Kidney epithelial cell (primary cell): ENCODE measurements around the gene TINAG. TPM values are rescaled to one million over a fixed set of nuclear protein-coding genes. Genes with fewer than 3 reads are reported as not detected.
A peak's percentile ranks its signal among the peaks of the same experiment; 100 is the strongest.

Experiments
- DNase-seq: peaks from one replicate; pipeline ENCODE4 v3.0.0-alpha.2; 2010; ENCODE audit warnings: low read depth
- H3K27me3 ChIP-seq: 2 replicates; pipeline ENCODE4 v1.6.0; 2011; ENCODE audit warnings: low read length; ENCODE audit not compliant: control insufficient read depth, insufficient read depth
- H3K36me3 ChIP-seq: 2 replicates; pipeline ENCODE4 v1.5.1; 2011; ENCODE audit warnings: low read length; ENCODE audit not compliant: control insufficient read depth, insufficient read depth
- H3K4me3 ChIP-seq: 2 replicates; pipeline ENCODE4 v1.5.1; 2011; ENCODE audit warnings: low read depth, mild to moderate bottlenecking, control low read depth, low read length
- CTCF ChIP-seq: IDR thresholded peaks from 2 replicates; pipeline ENCODE4 v1.5.1; 2011; ENCODE audit warnings: mild to moderate bottlenecking, moderate library complexity, low read length, control low read depth, inconsistent platforms; ENCODE audit not compliant: insufficient read depth, poor library complexity, severe bottlenecking
- total RNA-seq: library from RNA; depleted of rRNA; stranded (reverse); fragments of >200 nt; gene quantifications from 2 replicates; pipeline ENCODE4 v1.2.3, GENCODE V29; 2015

Gene TINAG
- total RNA-seq, 1 donor from 2014 or later: 1.3 TPM

- peak; percentile 38 for DNase-seq
Observed at GRCh38 chr6:54284161-54284860, 23.9 kb upstream of the TINAG start.

GRCh38 chr6:54285595-54285994 lies 22.6 kb upstream of the TINAG start:
- no peaks in the 10 kb centered on the region for H3K36me3 ChIP-seq
- no peak for DNase-seq
- TF ChIP-seq CTCF: no peak
- no peak overlapping the region for H3K4me3 ChIP-seq
- H3K27me3 ChIP-seq: no peaks in the 10 kb centered on the region

More at GRCh38 chr6:54284161-54284860, 23.9 kb upstream of the TINAG start:
- TF ChIP-seq CTCF: no peak
- Histone ChIP-seq H3K36me3 (no peaks in the 10 kb centered on the region), H3K4me3 (no peak overlapping the region), H3K27me3 (no peaks in the 10 kb centered on the region)

GRCh38 chr6:54286141-54286540 lies 22.1 kb upstream of the TINAG start:
- TF ChIP-seq CTCF: no peak

GRCh38 chr6:54288474-54288873 lies 19.8 kb upstream of the TINAG start:
- H3K36me3 ChIP-seq: no peaks in the 10 kb centered on the region
- DNase-seq: no peak
- H3K4me3 ChIP-seq: no peak overlapping the region
- H3K27me3 ChIP-seq: no peaks in the 10 kb centered on the region
- TF ChIP-seq CTCF: no peak

More at GRCh38 chr6:54286141-54286540, 22.1 kb upstream of the TINAG start:
- Histone ChIP-seq H3K36me3 (no peaks in the 10 kb centered on the region), H3K4me3 (no peak overlapping the region), H3K27me3 (no peaks in the 10 kb centered on the region)
- DNase-seq: no peak

DNA sequence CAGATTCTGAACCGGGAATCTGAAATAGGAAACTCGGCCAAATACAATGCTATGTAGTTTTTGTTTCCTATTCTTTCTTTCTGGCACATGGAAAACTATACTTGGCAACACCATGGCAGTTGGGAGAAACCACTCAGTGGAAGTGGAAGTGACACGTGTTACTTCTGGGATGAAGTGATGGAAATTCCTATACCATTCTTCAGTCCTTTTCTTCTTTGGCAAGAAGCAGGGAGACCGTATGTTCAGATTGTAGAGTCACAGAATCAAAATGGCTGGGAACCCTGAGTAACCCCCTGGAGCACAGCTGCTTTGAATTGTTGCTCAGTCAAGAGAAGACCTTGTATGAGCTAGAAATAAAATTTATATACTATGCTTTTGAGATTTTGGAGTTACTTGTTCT lies 18.8 kb upstream of the TINAG start:
- Histone ChIP-seq H3K36me3 (no peaks in the 10 kb centered on the region), H3K4me3 (no peak overlapping the region), H3K27me3 (no peaks in the 10 kb centered on the region)
- TF ChIP-seq CTCF: no peak
- no peak for DNase-seq

DNA sequence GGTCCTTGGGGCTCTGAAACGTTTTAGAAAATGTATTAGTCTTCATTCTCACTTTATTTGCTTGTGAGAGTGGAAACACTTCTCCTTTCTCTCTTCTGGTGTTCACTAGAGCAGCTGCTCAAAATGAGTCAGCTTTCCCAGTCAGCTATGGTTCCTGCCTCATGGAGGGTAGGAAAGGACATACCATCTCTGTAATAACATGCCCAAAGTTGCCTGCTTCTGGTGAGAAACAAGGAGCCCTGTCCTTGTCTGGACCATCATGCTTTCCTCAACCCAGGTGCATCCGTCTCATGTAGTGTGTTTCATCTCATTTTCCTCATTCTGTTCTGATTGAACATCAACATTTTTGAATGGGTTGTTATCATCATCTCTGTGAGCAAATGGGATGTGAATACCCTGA lies 17.1 kb upstream of the TINAG start:
- DNase-seq: peak; percentile 74
- no peaks in the 10 kb centered on the region for H3K27me3 ChIP-seq
- no peak for TF ChIP-seq CTCF
- H3K4me3 ChIP-seq: no peak overlapping the region
- H3K36me3 ChIP-seq: no peaks in the 10 kb centered on the region
